Measurements from ENCODE around the gene SLC46A1. TPM values are rescaled to one million over a fixed set of nuclear protein-coding genes. Genes with fewer than 3 reads are reported as not detected.
"Not testable (repeated sequence)": the region's sequence is repeated elsewhere in the genome, so short reads cannot be mapped to it uniquely, and the experiment has no call there.

The SLC46A1 gene
- polyA plus RNA-seq, 1 experiment = 5.9 TPM

- Histone ChIP-seq H3K36me3 (ENCODE audit: control insufficient read depth, insufficient read depth, low read length) (no peaks in the 10 kb centered on the region), H3K4me3 (ENCODE audit: low read depth, low read length) (no peak overlapping the region), H3K27me3 (ENCODE audit: control insufficient read depth, insufficient read depth, low read length) (no peaks in the 10 kb centered on the region)
- CTCF ChIA-PET = no interaction called here
- POLR2A ChIA-PET = no interaction called here
- no peak for TF ChIP-seq CTCF (IDR thresholded peaks at IDR 0.05; ENCODE audit: insufficient read depth, low read depth, low read length)
- no peak for DNase-seq (ENCODE audit: low read depth)
Observed at GRCh38 chr17:28443901-28444638, 38.1 kb upstream of the SLC46A1 start.

- CTCF ChIA-PET = interaction anchor here (0.6 kb wide), 1 partner anchor 18 kb away, joined by 3 read pairs; no protein-coding TSS in a partner anchor
- H3K36me3 ChIP-seq (ENCODE audit: control insufficient read depth, insufficient read depth, low read length); POLR2A ChIA-PET; H3K27me3 ChIP-seq (ENCODE audit: control insufficient read depth, insufficient read depth, low read length); DNase-seq (ENCODE audit: low read depth); H3K4me3 ChIP-seq (ENCODE audit: low read depth, low read length): not testable (repeated sequence)
Observed at GRCh38 chr17:28434326-28434725, 28.3 kb upstream of the SLC46A1 start.

GRCh38 chr17:28433721-28434120 lies 27.7 kb upstream of the SLC46A1 start:
- CTCF ChIA-PET = interaction anchor here (0.6 kb wide), 1 partner anchor 17 kb away, joined by 3 read pairs; no protein-coding TSS in a partner anchor
- Histone ChIP-seq H3K4me3 (ENCODE audit: low read depth, low read length) (no peak overlapping the region), H3K27me3 (ENCODE audit: control insufficient read depth, insufficient read depth, low read length) (peaks cover 4% of the 10 kb centered on the region), H3K36me3 (ENCODE audit: control insufficient read depth, insufficient read depth, low read length) (no peaks in the 10 kb centered on the region)
- POLR2A ChIA-PET = no interaction called here
- DNase-seq (ENCODE audit: low read depth) = no peak
- no peak for TF ChIP-seq CTCF (IDR thresholded peaks at IDR 0.05; ENCODE audit: insufficient read depth, low read depth, low read length)

- H3K4me3 ChIP-seq (ENCODE audit: low read depth, low read length); DNase-seq (ENCODE audit: low read depth); POLR2A ChIA-PET; H3K36me3 ChIP-seq (ENCODE audit: control insufficient read depth, insufficient read depth, low read length); H3K27me3 ChIP-seq (ENCODE audit: control insufficient read depth, insufficient read depth, low read length): not testable (repeated sequence)
- CTCF ChIA-PET = interaction anchor here (0.6 kb wide), 1 partner anchor 11 kb away, joined by 4 read pairs; no protein-coding TSS in a partner anchor
Observed at GRCh38 chr17:28427982-28428381, 22.0 kb upstream of the SLC46A1 start.

GRCh38 chr17:28427371-28427770 lies 21.4 kb upstream of the SLC46A1 start:
- ChIA-PET CTCF (interaction anchor here (0.6 kb wide), 1 partner anchor 11 kb away, joined by 4 read pairs; no protein-coding TSS in a partner anchor), POLR2A (no interaction called here)
- H3K27me3 ChIP-seq (ENCODE audit: control insufficient read depth, insufficient read depth, low read length) = peaks cover 3% of the 10 kb centered on the region
- TF ChIP-seq CTCF (IDR thresholded peaks at IDR 0.05; ENCODE audit: insufficient read depth, low read depth, low read length) = no peak
- H3K36me3 ChIP-seq (ENCODE audit: control insufficient read depth, insufficient read depth, low read length) = no peaks in the 10 kb centered on the region
- DNase-seq (ENCODE audit: low read depth) = no peak
- H3K4me3 ChIP-seq (ENCODE audit: low read depth, low read length) = no peak overlapping the region

GRCh38 chr17:28426081-28426519 lies 20.1 kb upstream of the SLC46A1 start:
- CTCF ChIA-PET = interaction anchor here (1.1 to 2.6 kb wide), 2 partner anchors 9 to 20 kb away, joined by 3 to 8 read pairs; no protein-coding TSS in a partner anchor
- peaks cover 3% of the 10 kb centered on the region; the same call in 1 of the 2 replicates for H3K27me3 ChIP-seq (ENCODE audit: control insufficient read depth, insufficient read depth, low read length)
- H3K4me3 ChIP-seq (ENCODE audit: low read depth, low read length) = no peak overlapping the region
- POLR2A ChIA-PET = no interaction called here
- no peak for DNase-seq (ENCODE audit: low read depth)
- peak; percentile 36; the same call in 1 of the 2 replicates for TF ChIP-seq CTCF (IDR thresholded peaks at IDR 0.05; ENCODE audit: insufficient read depth, low read depth, low read length)
- H3K36me3 ChIP-seq (ENCODE audit: control insufficient read depth, insufficient read depth, low read length) = no peaks in the 10 kb centered on the region

Data from BJ (cell line).